Measurements from ENCODE around the gene RUSC2. TPM values are rescaled to one million over a fixed set of nuclear protein-coding genes. Genes with fewer than 3 reads are reported as not detected.
"Not testable (repeated sequence)": the region's sequence is repeated elsewhere in the genome, so short reads cannot be mapped to it uniquely, and the experiment has no call there.

Gene RUSC2
- total and polyA plus RNA-seq, 10 of the 15 experiments (the other 5 are each of a cell fraction or from before 2014, with no cell fraction given) = not detected

DNA sequence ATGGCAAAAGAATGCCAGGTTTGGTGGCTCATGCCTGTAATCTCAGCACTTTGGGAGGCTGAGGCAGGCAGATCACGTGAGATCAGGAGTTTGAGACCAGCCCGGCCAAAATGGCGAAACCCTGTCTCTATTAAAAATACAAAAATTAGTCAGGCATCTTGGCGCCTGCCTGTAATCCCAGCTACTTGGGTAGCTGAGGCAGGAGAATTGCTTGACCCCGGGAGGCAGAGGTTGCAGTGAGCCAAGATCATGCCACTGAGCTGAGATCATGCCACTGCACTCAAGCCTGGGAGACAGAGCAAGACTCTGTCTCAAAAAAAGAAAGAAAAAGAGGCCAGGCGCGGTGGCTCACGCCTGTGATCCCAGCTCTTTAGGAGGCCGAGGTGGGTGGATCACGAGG lies 8.3 kb downstream of the RUSC2 start:
- CTCF ChIA-PET; H3K4me2 ChIP-seq (ENCODE audit: control insufficient read depth, insufficient read depth); H3K4me3 ChIP-seq; H3K9ac ChIP-seq (ENCODE audit: control insufficient read depth, insufficient read depth, low read length); DNase-seq (ENCODE audit: low read depth, low spot score); in situ Hi-C loops (cut with MboI); ATAC-seq; RAD21 ChIA-PET (ENCODE audit: unreplicated experiment); intact Hi-C loops (cut with micrococcal nuclease; ENCODE audit: unreplicated experiment); H3K9me3 ChIP-seq (replicated peaks; ENCODE audit: control insufficient read depth, insufficient read depth, low read length); BruUV-seq (replicated peaks); FAIRE-seq; H2AFZ ChIP-seq (ENCODE audit: control insufficient read depth, low read depth, low read length); H3K79me2 ChIP-seq (ENCODE audit: control insufficient read depth, insufficient read depth, low read length); SMC1A ChIA-PET (ENCODE audit: uncharacterized antibody, unreplicated experiment); H3K4me1 ChIP-seq (ENCODE audit: control insufficient read depth, insufficient read depth, low read length); H3K36me3 ChIP-seq (ENCODE audit: control insufficient read depth in 2 of 2, insufficient read depth in 2 of 2, low read length in 1 of 2); H3K27me3 ChIP-seq (replicated peaks in 1 of 2; ENCODE audit: control insufficient read depth in 2 of 2, insufficient read depth in 2 of 2, low read length in 1 of 2); POLR2A ChIA-PET; H4K20me1 ChIP-seq (ENCODE audit: control insufficient read depth, insufficient read depth); H3K27ac ChIP-seq (ENCODE audit: control insufficient read depth, insufficient read depth): not testable (repeated sequence)
- 66% methylated on average over 7 of the region's 10 CpGs for WGBS (ENCODE audit: insufficient coverage, insufficient replicate concordance, low lambda C conversion rate, missing lambda C conversion rate)

DNA sequence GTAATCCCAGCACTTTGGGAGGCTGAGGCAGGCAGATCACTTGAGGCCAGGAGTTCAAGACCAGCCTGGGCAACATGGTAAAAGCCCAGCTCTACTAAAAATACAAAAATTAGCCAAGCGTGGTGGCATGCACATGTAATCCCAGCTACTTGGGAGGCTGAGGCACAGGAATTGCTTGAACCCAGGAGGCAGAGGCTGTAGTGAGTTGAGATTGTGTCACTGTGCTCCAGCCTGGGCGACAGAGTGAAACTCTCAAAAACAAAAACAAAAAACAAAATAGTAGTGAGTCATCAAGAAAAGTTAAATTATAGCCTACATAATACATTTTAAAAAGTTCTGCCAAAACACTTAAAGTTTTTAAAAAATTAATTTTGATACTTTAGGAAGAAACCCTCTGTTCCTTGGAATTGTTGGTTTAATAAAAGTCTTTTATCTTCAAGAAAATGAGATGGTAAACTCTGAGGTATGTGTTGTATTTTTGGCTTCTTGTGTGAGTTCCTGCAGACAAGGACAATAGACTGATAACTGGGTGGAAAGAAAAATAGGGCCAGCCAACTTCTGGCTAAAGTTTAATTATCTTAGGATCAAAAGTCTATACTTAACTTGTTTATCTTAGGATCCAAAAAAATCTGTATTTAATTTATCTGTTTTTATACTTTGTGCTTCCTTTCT lies 9.3 kb downstream of the RUSC2 start:
- Histone ChIP-seq H3K4me3 (no peak overlapping the region), H3K4me2 (ENCODE audit: control insufficient read depth, insufficient read depth) (no peak overlapping the region), H3K27ac (ENCODE audit: control insufficient read depth, insufficient read depth) (no peak overlapping the region), H3K27me3 (replicated peaks in 1 of 2; ENCODE audit: control insufficient read depth in 2 of 2, insufficient read depth in 2 of 2, low read length in 1 of 2) (no peaks in the 10 kb centered on the region), H2AFZ (ENCODE audit: control insufficient read depth, low read depth, low read length) (no peak overlapping the region), H4K20me1 (ENCODE audit: control insufficient read depth, insufficient read depth) (no peaks in the 10 kb centered on the region), H3K9me3 (replicated peaks; ENCODE audit: control insufficient read depth, insufficient read depth, low read length) (0 out of 3 replicates have a peak, but pooled peaks cover 2% of the 10 kb centered on the region), H3K4me1 (ENCODE audit: control insufficient read depth, insufficient read depth, low read length) (no peaks in the 10 kb centered on the region), H3K79me2 (ENCODE audit: control insufficient read depth, insufficient read depth, low read length) (no peaks in the 10 kb centered on the region), H3K9ac (ENCODE audit: control insufficient read depth, insufficient read depth, low read length) (no peak overlapping the region), H3K36me3 (ENCODE audit: control insufficient read depth in 2 of 2, insufficient read depth in 2 of 2, low read length in 1 of 2) (no peaks in the 10 kb centered on the region)
- 0% methylated on average over 2 of the region's 2 CpGs for WGBS (ENCODE audit: insufficient coverage, insufficient replicate concordance, low lambda C conversion rate, missing lambda C conversion rate)
- in situ Hi-C loops (cut with MboI) (no loop called here), intact Hi-C loops (cut with micrococcal nuclease; ENCODE audit: unreplicated experiment) (no loop called here)
- ChIA-PET RAD21 (ENCODE audit: unreplicated experiment) (no interaction called here), CTCF (no interaction called here), SMC1A (ENCODE audit: uncharacterized antibody, unreplicated experiment) (no interaction called here), POLR2A (no interaction called here)
- no TSS peak for BruUV-seq (replicated peaks)
- DNase-seq (ENCODE audit: low read depth, low spot score) = no peak
- TF ChIP-seq, protein P1, sequence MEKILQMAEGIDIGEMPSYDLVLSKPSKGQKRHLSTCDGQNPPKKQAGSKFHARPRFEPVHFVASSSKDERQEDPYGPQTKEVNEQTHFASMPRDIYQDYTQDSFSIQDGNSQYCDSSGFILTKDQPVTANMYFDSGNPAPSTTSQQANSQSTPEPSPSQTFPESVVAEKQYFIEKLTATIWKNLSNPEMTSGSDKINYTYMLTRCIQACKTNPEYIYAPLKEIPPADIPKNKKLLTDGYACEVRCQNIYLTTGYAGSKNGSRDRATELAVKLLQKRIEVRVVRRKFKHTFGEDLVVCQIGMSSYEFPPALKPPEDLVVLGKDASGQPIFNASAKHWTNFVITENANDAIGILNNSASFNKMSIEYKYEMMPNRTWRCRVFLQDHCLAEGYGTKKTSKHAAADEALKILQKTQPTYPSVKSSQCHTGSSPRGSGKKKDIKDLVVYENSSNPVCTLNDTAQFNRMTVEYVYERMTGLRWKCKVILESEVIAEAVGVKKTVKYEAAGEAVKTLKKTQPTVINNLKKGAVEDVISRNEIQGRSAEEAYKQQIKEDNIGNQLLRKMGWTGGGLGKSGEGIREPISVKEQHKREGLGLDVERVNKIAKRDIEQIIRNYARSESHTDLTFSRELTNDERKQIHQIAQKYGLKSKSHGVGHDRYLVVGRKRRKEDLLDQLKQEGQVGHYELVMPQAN (conservative IDR thresholded peaks at IDR 0.05) = no peak
- TF ChIP-seq, protein P2, sequence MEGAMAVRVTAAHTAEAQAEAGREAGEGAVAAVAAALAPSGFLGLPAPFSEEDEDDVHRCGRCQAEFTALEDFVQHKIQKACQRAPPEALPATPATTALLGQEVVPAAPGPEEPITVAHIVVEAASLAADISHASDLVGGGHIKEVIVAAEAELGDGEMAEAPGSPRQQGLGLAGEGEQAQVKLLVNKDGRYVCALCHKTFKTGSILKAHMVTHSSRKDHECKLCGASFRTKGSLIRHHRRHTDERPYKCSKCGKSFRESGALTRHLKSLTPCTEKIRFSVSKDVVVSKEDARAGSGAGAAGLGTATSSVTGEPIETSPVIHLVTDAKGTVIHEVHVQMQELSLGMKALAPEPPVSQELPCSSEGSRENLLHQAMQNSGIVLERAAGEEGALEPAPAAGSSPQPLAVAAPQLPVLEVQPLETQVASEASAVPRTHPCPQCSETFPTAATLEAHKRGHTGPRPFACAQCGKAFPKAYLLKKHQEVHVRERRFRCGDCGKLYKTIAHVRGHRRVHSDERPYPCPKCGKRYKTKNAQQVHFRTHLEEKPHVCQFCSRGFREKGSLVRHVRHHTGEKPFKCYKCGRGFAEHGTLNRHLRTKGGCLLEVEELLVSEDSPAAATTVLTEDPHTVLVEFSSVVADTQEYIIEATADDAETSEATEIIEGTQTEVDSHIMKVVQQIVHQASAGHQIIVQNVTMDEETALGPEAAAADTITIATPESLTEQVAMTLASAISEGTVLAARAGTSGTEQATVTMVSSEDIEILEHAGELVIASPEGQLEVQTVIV (IDR thresholded peaks at IDR 0.05; ENCODE audit: borderline replicate concordance, partially characterized antibody) = no peak
- TF ChIP-seq FOXM1 (IDR thresholded peaks at IDR 0.05; ENCODE audit: low read depth, low read length) (no peak), CBX3 (IDR thresholded peaks at IDR 0.05; ENCODE audit: borderline replicate concordance, low read depth) (no peak), JUNB (IDR thresholded peaks at IDR 0.05) (no peak), NR2C1 (IDR thresholded peaks at IDR 0.05) (no peak)
- TF ChIP-seq, protein P3, sequence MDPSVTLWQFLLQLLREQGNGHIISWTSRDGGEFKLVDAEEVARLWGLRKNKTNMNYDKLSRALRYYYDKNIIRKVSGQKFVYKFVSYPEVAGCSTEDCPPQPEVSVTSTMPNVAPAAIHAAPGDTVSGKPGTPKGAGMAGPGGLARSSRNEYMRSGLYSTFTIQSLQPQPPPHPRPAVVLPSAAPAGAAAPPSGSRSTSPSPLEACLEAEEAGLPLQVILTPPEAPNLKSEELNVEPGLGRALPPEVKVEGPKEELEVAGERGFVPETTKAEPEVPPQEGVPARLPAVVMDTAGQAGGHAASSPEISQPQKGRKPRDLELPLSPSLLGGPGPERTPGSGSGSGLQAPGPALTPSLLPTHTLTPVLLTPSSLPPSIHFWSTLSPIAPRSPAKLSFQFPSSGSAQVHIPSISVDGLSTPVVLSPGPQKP (IDR thresholded peaks at IDR 0.05; ENCODE audit: low read depth, low read length) = no peak
- no peak for ATAC-seq
- FAIRE-seq = no peak
